ENCODE results near the gene NR2C2. TPM values are rescaled to one million over a fixed set of nuclear protein-coding genes. Genes with fewer than 3 reads are reported as not detected.

Gene NR2C2
- total and polyA plus RNA-seq, 2 donors from 2014 or later: 3.5 to 43.6 TPM

- intact Hi-C loops (cut with DNase I): no loop called here
- peak within 1 kb of the TSS; percentile 90 to 96 for H3K27ac ChIP-seq (ENCODE audit: low read depth in 2 of 2, low read length in 2 of 2)
- FAIRE-seq: no peak
- H3K9ac ChIP-seq (ENCODE audit: low read length in 3 of 3): peak within 1 kb of the TSS; percentile 75 to 93 (median 78)
- H3K36me3 ChIP-seq (ENCODE audit: control insufficient read depth in 2 of 3, insufficient read depth in 3 of 3, low read length in 3 of 3): no peaks in the 10 kb centered on the region
- no peak for TF ChIP-seq CTCF (IDR thresholded peaks at IDR 0.05; ENCODE audit: borderline replicate concordance, extremely low read depth, insufficient read depth)
- H3K4me3 ChIP-seq (ENCODE audit: low read length in 3 of 3): peak within 1 kb of the TSS; percentile 74 to 95 (median 89)
- H3K27me3 ChIP-seq (ENCODE audit: control insufficient read depth, insufficient read depth, low read length): no peaks in the 10 kb centered on the region
- H3K9me3 ChIP-seq (ENCODE audit: control insufficient read depth in 2 of 3, insufficient read depth in 1 of 3, low read length in 3 of 3): no peaks in the 10 kb centered on the region
- DNase-seq: peak; percentile 91 to 97 (median 95)
- peaks cover 0 to 14% (median 12%) of the 10 kb centered on the region in 3 donors for H3K4me1 ChIP-seq (ENCODE audit: control insufficient read depth in 2 of 3, insufficient read depth in 2 of 3, low read depth in 1 of 3, low read length in 3 of 3)
These were observed 117.6 kb downstream of the NR2C2 start, which contains the start of gene MRPS25 for GRCh38 chr3:15064835-15065549. TSS of gene MRPS25 (minus strand) at chr3:15065315. CDS start at chr3:15065194, 121 bp downstream.

- no peak for FAIRE-seq
- H3K9ac ChIP-seq (ENCODE audit: low read length in 3 of 3): peak overlapping the region; percentile 32 to 78 (median 75)
- H3K4me1 ChIP-seq (ENCODE audit: control insufficient read depth in 2 of 3, insufficient read depth in 2 of 3, low read depth in 1 of 3, low read length in 3 of 3): peaks cover 0 to 14% (median 12%) of the 10 kb centered on the region in 3 donors
- H3K36me3 ChIP-seq (ENCODE audit: control insufficient read depth in 2 of 3, insufficient read depth in 3 of 3, low read length in 3 of 3): no peaks in the 10 kb centered on the region
- peak overlapping the region; percentile 74 to 95 (median 89) for H3K4me3 ChIP-seq (ENCODE audit: low read length in 3 of 3)
- intact Hi-C loops (cut with DNase I): no loop called here
- DNase-seq: no peak
- H3K27me3 ChIP-seq (ENCODE audit: control insufficient read depth, insufficient read depth, low read length): no peaks in the 10 kb centered on the region
- H3K27ac ChIP-seq (ENCODE audit: low read depth in 2 of 2, low read length in 2 of 2): peak overlapping the region in 1 of 2 donors; percentile 75
- H3K9me3 ChIP-seq (ENCODE audit: control insufficient read depth in 2 of 3, insufficient read depth in 1 of 3, low read length in 3 of 3): no peaks in the 10 kb centered on the region
- no peak for TF ChIP-seq CTCF (IDR thresholded peaks at IDR 0.05; ENCODE audit: borderline replicate concordance, extremely low read depth, insufficient read depth)
These were observed 118.2 kb downstream of the NR2C2 start for GRCh38 chr3:15065550-15066007.

- FAIRE-seq: no peak
- Histone ChIP-seq H3K27ac (ENCODE audit: low read depth in 2 of 2, low read length in 2 of 2) (no peak overlapping the region), H3K4me1 (ENCODE audit: control insufficient read depth in 2 of 3, insufficient read depth in 2 of 3, low read depth in 1 of 3, low read length in 3 of 3) (peaks cover 0 to 14% (median 12%) of the 10 kb centered on the region in 3 donors), H3K9me3 (ENCODE audit: control insufficient read depth in 2 of 3, insufficient read depth in 1 of 3, low read length in 3 of 3) (no peaks in the 10 kb centered on the region), H3K27me3 (ENCODE audit: control insufficient read depth, insufficient read depth, low read length) (no peaks in the 10 kb centered on the region), H3K36me3 (ENCODE audit: control insufficient read depth in 2 of 3, insufficient read depth in 3 of 3, low read length in 3 of 3) (peaks cover 0 to 3% (median 0%) of the 10 kb centered on the region in 3 donors), H3K9ac (ENCODE audit: low read length in 3 of 3) (no peak overlapping the region), H3K4me3 (ENCODE audit: low read length in 3 of 3) (no peak overlapping the region)
- no peak for DNase-seq
- TF ChIP-seq CTCF (IDR thresholded peaks at IDR 0.05; ENCODE audit: borderline replicate concordance, extremely low read depth, insufficient read depth): no peak
- intact Hi-C loops (cut with DNase I): no loop called here
These were observed 119.1 kb downstream of the NR2C2 start for GRCh38 chr3:15066467-15066866.

Data from kidney (tissue), 14 donors.